ENCODE data around the gene ARHGAP40.
A peak's percentile ranks its signal among the peaks of the same experiment; 100 is the strongest.

ARHGAP40 gene

DNA sequence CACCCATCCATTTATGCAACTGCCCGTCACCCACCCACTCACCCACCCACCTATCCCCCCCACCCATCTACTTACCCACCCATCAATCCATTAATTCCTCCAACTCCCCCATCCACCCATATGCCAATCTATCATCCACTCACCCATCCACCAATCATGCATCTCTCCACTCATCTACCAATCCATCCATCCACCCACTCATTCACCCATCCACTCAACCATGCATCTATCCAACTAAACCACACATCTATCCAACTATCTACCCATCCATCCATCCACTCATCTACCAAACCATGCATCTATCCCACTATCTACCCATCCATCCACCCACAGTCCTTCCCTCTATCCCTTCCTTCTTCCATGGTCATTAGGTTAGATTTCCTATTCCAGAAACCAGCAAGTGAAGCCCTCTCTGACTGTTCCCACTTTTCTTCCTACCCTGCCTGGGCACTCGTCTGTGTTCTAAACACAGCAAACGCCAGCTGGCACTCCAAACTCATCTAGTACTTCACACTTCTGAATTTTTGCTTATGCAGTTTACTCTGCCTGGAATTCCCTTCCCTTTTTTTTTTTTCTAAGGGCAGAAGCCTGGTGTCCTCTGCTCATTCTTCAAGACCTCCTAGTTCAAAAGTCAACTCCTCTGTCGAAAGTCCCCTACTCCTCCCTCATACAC lies 43.1 kb downstream of the ARHGAP40 start:
- Mint-ChIP-seq H3K4me1 (ENCODE audit: low read depth) (peaks cover 7% of the 10 kb centered on the region), H3K27ac (no peak overlapping the region), H3K9me3 (no peaks in the 10 kb centered on the region), H3K36me3 (ENCODE audit: low read depth) (no peaks in the 10 kb centered on the region), H3K4me3 (no peak overlapping the region), H3K27me3 (peaks cover 44% of the 10 kb centered on the region)
- no peak for DNase-seq

DNA sequence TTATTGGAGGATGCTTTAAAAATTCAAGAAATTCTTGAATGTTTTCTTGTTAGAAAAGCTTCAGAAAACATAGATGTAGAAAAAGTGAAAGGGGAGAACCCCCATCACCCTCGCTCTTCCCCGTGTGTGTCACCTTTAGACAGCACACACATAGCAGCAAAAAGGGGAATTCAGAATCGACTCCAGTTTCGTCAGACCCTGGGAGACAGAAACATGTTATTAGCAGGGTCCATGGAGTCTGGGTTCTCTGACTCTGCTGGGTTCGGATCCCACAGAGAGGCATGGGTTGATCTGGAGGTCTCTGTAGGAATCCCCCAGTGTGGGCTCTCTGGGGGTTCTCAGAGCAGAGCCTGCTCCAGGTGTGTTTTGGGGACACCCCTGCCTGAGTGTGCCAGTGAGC lies 43.7 kb downstream of the ARHGAP40 start:
- no peak overlapping the region for H3K27ac Mint-ChIP-seq
- H3K4me3 Mint-ChIP-seq = no peak overlapping the region
- DNase-seq = peak; percentile 39
- H3K4me1 Mint-ChIP-seq (ENCODE audit: low read depth) = peaks cover 7% of the 10 kb centered on the region
- H3K36me3 Mint-ChIP-seq (ENCODE audit: low read depth) = no peaks in the 10 kb centered on the region
- no peaks in the 10 kb centered on the region for H3K9me3 Mint-ChIP-seq
- peaks cover 48% of the 10 kb centered on the region for H3K27me3 Mint-ChIP-seq

DNA sequence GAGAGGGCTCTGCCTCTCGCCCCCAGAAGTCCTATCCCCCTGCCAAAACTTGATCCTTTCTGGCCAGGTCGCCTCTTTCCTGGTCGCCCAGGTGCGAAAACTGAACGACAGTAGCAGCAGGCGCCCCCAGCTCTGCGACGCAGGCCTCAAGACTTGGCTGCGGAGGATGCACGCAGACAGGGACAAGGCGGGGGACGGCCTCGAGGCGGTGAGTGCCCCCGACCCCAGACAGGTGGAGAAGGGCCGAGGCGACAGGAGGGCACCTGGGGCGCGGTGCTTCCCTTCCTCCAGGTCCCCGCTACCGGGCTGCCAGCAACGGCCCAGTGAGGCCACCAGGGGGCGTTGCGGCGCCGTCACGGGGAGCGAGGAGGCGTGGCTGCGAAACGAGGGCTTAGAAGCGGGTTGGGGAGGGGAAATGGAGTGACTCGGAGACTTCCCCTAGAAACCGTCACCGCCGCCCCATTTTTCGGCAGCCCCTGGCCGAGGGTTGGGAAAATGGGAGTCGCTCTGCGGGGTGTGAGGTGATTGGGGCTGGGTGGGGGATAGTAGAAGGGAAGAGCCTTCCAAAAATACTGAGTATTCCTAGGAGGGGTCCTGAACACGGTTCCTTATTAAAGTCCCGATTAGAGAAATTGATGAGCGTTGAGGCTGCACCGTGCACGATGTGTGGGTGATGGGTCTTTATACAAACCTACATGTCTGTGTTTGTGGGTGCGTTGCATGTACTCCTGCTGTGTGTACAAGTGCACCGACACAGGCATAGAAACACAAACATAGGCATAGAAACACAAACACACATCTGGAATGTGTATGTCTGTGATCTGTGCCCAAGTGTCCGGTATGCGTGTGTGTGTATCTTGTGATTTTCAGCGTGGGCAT lies 44.6 kb downstream of the ARHGAP40 start:
- no peak overlapping the region for H3K27ac Mint-ChIP-seq
- H3K4me3 Mint-ChIP-seq = peak overlapping the region; percentile 69
- peaks cover 48% of the 10 kb centered on the region for H3K27me3 Mint-ChIP-seq

DNA sequence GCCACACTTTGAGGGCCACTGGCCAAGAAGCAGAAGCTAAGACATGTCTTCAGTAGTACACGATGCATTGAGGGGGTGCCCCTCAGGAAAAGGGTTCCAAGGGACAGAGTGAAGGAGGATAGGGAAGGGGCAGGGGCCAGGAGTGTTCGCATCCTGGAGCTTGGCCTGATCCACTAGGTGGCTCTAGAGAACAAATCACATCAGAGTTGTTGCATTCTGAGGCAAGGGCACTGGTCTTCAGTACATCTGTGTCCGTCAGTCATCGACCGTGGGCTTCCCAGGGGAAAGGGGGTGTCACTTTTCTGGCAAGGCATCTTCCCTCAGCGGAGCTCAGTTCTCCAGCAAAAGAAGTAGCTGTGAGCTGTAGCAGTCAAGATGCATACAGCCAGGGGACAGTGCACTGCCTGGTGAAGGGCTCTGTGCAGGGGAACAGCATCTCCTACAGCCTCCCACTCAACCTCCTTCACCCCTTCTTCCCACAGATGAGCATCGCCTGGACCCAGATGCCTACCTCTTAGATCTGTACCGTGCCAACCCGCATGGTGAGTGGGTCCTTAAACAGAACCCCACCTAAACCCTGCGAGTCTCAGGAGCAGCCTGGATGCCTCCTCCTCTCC lies 47.8 kb downstream of the ARHGAP40 start:
- no peaks in the 10 kb centered on the region for H3K36me3 Mint-ChIP-seq (ENCODE audit: low read depth)
- H3K4me3 Mint-ChIP-seq = no peak overlapping the region
- H3K27me3 Mint-ChIP-seq = peaks cover 55% of the 10 kb centered on the region
- DNase-seq = peak; percentile 33
- peaks cover 4% of the 10 kb centered on the region for H3K9me3 Mint-ChIP-seq
- H3K4me1 Mint-ChIP-seq (ENCODE audit: low read depth) = peaks cover 7% of the 10 kb centered on the region
- H3K27ac Mint-ChIP-seq = no peak overlapping the region

More for the DNA sequence above, 44.6 kb downstream of the ARHGAP40 start:
- Mint-ChIP-seq H3K36me3 (ENCODE audit: low read depth) (no peaks in the 10 kb centered on the region), H3K4me1 (ENCODE audit: low read depth) (peaks cover 7% of the 10 kb centered on the region), H3K9me3 (no peaks in the 10 kb centered on the region)
- DNase-seq = peak; percentile 96

DNA sequence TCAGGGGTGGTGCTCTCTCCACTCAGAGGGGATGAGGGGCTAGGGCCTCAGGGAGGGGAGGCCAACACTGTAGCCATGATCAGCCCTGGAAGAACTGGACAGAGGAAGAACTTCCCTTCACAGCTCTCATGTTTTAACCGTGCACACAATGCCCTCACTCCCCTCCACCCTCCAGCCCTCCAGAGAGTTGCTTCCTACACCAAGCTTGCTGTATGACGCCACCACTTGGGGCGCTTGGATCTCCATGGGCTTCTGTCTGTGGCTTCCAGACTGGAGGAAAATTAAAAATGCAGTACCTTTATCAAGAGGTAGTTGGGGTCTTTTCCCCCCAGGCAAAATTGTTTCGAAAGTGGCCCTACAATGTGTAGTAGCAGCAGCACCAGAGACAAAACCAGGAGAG lies 48.4 kb downstream of the ARHGAP40 start:
- H3K27ac Mint-ChIP-seq = no peak overlapping the region
- H3K9me3 Mint-ChIP-seq = peaks cover 4% of the 10 kb centered on the region
- H3K36me3 Mint-ChIP-seq (ENCODE audit: low read depth) = no peaks in the 10 kb centered on the region
- peaks cover 50% of the 10 kb centered on the region for H3K27me3 Mint-ChIP-seq
- no peak overlapping the region for H3K4me3 Mint-ChIP-seq
- peaks cover 7% of the 10 kb centered on the region for H3K4me1 Mint-ChIP-seq (ENCODE audit: low read depth)
- no peak for DNase-seq

DNA sequence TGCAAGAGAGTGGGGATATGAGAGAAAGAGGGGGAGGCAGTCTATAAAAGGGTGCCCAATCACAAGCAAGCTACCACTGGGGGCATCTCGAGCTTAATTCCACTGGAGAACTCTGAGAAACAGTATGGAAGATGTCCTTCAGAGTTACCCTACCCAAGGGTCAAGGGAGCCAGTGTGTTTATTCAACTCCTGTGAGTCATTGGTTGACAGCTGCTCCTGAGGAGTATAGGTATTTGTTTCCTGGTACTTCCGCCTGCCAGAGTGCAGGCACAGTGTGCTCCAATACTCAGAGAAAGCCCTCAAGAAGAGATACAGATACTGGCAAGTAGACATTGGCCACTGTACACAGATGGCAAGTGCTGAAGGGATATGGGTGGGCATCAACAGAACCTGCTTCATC lies 49.5 kb downstream of the ARHGAP40 start:
- peaks cover 7% of the 10 kb centered on the region for H3K4me1 Mint-ChIP-seq (ENCODE audit: low read depth)
- H3K9me3 Mint-ChIP-seq = peaks cover 4% of the 10 kb centered on the region
- H3K4me3 Mint-ChIP-seq = no peak overlapping the region
- no peak for DNase-seq
- H3K27me3 Mint-ChIP-seq = peaks cover 50% of the 10 kb centered on the region
- no peaks in the 10 kb centered on the region for H3K36me3 Mint-ChIP-seq (ENCODE audit: low read depth)
- no peak overlapping the region for H3K27ac Mint-ChIP-seq

DNA sequence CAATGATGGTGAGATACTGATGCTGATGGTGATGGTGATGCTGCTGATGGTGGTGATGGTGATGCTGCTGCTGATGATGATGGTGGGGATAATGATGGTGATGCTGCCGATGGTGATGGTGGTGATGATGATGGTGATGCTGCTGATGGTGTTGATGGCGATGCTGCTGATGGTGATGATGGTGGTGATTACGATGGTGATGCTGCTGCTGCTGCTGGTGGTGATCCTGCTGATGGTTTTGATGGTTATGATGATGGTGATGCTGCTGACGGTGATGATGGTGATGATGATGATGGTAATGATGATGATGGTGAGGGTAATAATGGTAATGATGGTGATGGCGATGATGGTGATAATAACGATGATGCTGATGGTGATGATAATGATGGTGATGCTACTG lies 50.0 kb downstream of the ARHGAP40 start:
- Mint-ChIP-seq H3K4me1 (ENCODE audit: low read depth) (peaks cover 3% of the 10 kb centered on the region), H3K27me3 (peaks cover 47% of the 10 kb centered on the region), H3K9me3 (peaks cover 4% of the 10 kb centered on the region), H3K4me3 (no peak overlapping the region), H3K27ac (no peak overlapping the region), H3K36me3 (ENCODE audit: low read depth) (no peaks in the 10 kb centered on the region)
- DNase-seq = no peak

DNA sequence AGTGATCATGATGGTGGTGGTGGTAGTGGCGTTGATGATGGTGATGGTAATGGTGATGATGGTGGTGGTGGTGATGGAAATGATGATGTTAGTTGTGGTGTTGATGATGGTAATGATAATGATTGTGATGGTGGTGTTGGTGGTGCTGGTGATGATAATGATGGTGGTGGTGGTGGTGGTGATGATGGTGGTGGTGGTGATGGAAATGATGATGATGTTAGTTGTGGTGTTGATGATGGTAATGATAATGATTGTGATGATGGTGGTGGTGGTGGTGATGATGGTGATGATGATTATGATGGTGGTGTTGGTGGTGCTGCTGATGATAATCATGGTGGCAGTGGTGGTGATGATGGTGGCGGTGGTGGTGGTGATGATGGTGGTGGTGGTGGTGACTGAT lies 51.4 kb downstream of the ARHGAP40 start:
- H3K36me3 Mint-ChIP-seq (ENCODE audit: low read depth) = no peaks in the 10 kb centered on the region
- H3K4me3 Mint-ChIP-seq = no peak overlapping the region
- H3K27ac Mint-ChIP-seq = no peak overlapping the region
- no peaks in the 10 kb centered on the region for H3K4me1 Mint-ChIP-seq (ENCODE audit: low read depth)
- peaks cover 4% of the 10 kb centered on the region for H3K9me3 Mint-ChIP-seq
- no peak for DNase-seq
- peaks cover 47% of the 10 kb centered on the region for H3K27me3 Mint-ChIP-seq

DNA sequence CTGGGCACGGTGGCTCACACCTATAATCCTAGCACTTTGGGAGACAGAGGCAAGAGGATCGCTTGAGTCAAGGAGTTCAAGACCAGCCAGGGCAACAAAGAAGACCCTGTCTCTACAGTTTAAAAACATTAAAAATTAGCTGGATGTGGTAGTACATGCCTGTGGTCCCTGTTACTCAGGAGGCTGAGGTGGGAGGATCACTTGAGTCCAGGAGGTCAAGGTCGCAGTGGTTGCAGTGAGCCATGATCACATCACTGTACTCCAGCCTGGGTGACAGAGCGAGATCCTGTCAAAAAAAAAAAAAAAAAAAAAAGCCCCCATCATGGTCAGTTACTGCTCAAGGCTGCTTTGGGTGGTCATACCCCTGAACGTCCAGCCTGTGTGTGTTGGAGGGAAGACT lies 55.8 kb downstream of the ARHGAP40 start:
- Mint-ChIP-seq H3K27me3 (peaks cover 36% of the 10 kb centered on the region), H3K4me1 (ENCODE audit: low read depth) (no peaks in the 10 kb centered on the region), H3K36me3 (ENCODE audit: low read depth) (no peaks in the 10 kb centered on the region), H3K4me3 (no peak overlapping the region), H3K27ac (no peak overlapping the region), H3K9me3 (peaks cover 4% of the 10 kb centered on the region)
- DNase-seq = no peak

DNA sequence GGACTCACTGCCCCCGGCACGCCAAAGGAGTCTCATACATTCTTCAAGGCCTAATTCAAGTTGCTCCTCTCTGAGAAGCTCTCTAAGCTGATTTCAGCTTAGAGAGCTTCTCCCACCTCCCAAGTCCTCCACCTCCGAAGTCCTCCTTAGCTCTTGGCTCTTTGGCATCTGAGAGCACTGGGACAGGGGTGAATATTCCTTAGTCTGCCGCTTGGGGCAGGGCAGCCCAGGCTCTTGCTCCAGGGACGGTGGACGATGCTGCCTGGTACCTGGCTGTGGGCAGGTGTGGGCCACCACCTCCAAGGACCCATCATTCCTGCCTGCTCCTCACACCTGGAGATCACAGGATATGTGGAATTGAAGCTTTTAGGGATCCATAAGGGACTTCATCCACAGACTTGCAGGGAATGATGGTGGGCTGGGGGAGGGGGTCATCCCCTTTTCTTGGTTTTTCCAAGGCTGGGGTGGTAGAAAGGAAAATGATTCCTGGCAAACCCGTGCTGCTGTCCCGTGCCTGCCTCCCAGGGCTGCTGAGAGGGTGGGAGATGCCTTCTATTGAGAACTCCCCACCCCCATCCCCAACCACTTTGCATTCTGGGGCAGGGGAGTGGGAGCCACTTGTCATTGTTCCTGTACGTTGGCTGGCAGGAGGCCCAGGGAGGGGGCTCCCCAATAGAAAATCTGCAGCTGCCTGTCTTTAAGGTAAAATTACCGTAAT lies 57.4 kb downstream of the ARHGAP40 start:
- Mint-ChIP-seq H3K27me3 (peaks cover 41% of the 10 kb centered on the region), H3K9me3 (no peaks in the 10 kb centered on the region), H3K4me3 (no peak overlapping the region), H3K36me3 (ENCODE audit: low read depth) (no peaks in the 10 kb centered on the region), H3K4me1 (ENCODE audit: low read depth) (no peaks in the 10 kb centered on the region), H3K27ac (no peak overlapping the region)
- DNase-seq = peak; percentile 52

DNA sequence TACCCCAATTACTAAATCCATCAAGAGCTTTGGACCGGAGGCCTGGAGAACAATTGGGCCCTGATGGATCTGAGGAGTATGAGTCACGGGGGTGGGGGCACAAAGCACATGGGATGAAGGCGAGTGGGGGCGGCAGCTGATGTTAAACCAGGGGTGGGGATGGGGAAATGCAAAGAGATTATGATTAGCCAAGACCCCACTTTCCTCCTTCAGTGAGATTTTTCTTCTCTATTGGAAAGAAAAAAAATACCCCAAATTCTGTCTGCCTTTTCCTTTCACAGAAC lies 57.9 kb downstream of the ARHGAP40 start:
- DNase-seq = no peak
- peaks cover 46% of the 10 kb centered on the region for H3K27me3 Mint-ChIP-seq
- no peaks in the 10 kb centered on the region for H3K9me3 Mint-ChIP-seq
- H3K36me3 Mint-ChIP-seq (ENCODE audit: low read depth) = no peaks in the 10 kb centered on the region
- H3K27ac Mint-ChIP-seq = no peak overlapping the region
- H3K4me1 Mint-ChIP-seq (ENCODE audit: low read depth) = no peaks in the 10 kb centered on the region
- H3K4me3 Mint-ChIP-seq = no peak overlapping the region

DNA sequence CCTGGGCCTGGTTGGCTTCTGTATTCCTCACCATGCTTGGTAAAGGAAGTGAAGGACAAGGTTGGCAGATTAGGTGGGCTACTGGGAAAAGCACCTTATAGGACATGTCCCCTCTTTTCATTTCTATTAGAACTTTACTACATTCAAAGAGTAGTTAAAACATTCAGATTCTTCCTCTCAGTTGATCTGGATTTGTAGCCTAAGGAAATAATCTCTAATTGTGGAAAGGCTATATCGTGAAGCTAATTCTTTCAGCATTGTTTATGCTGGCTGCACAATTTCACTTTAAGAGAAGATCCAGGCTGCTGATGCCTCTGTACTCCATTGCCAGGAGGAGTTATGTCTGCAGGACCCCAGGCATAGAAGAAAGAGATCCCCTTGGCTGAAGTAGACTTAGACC lies 58.8 kb downstream of the ARHGAP40 start:
- no peak for DNase-seq
- Mint-ChIP-seq H3K27me3 (peaks cover 52% of the 10 kb centered on the region), H3K4me3 (no peak overlapping the region), H3K36me3 (ENCODE audit: low read depth) (no peaks in the 10 kb centered on the region), H3K27ac (no peak overlapping the region), H3K9me3 (no peaks in the 10 kb centered on the region), H3K4me1 (ENCODE audit: low read depth) (peaks cover 2% of the 10 kb centered on the region)

DNA sequence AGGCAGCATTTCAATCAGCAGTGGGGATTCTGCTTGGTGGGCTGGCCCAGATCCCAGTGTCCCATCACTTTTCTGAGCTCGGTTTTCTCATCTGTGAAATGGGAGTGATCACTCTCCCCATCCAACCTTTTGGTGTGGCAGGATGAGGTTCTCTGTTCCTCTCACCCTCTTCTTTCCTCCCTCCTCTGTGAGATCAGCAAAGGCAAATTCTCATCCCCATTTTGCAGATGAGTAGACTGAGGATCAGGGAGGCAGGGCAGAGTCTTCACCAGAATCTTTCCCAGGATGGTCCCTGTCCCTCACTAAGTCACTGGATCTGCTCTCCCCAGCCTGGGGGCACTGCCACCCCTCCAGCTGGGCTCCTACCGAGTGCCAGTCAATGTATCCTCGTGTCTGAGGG lies 62.1 kb downstream of the ARHGAP40 start:
- H3K27me3 Mint-ChIP-seq = peaks cover 46% of the 10 kb centered on the region
- DNase-seq = no peak
- H3K27ac Mint-ChIP-seq = no peak overlapping the region

DNA sequence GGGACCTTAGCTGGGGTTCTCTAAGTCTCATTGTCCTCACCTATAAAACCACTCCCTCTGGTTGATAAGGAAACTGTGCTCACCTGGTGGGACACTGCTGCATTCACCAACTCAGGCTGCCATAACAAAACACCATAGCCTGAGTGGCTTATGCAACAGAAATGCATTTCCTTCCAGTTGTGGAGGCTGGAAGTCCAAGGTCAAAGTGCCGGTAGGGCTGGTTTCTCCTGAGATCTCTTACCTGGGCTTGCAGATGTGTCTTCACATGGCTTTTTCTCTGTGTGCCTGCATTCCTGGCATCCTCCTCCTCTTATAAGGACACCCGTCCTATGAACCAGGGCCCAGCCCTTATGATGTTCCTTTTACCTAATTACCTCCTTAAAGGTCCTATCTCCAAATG lies 62.7 kb downstream of the ARHGAP40 start:
- H3K9me3 Mint-ChIP-seq = no peaks in the 10 kb centered on the region
- peaks cover 3% of the 10 kb centered on the region for H3K4me1 Mint-ChIP-seq (ENCODE audit: low read depth)
- H3K4me3 Mint-ChIP-seq = no peak overlapping the region
- H3K27ac Mint-ChIP-seq = no peak overlapping the region
- H3K36me3 Mint-ChIP-seq (ENCODE audit: low read depth) = no peaks in the 10 kb centered on the region
- no peak for DNase-seq
- H3K27me3 Mint-ChIP-seq = peaks cover 48% of the 10 kb centered on the region

More for the DNA sequence above, 62.1 kb downstream of the ARHGAP40 start:
- Mint-ChIP-seq H3K4me1 (ENCODE audit: low read depth) (peaks cover 3% of the 10 kb centered on the region), H3K9me3 (no peaks in the 10 kb centered on the region), H3K36me3 (ENCODE audit: low read depth) (no peaks in the 10 kb centered on the region), H3K4me3 (no peak overlapping the region)

Measured in activated T-cell treated with anti-CD3 and anti-CD28 coated beads, Interleukin-2, amount 50 U/mL, for 24 hours (primary cell).